ENCODE measurements around the gene B3GALT6.

- TF ChIP-seq ZNF433 (tag by site-specific recombination; IDR thresholded peaks at IDR 0.05; ENCODE audit: low read depth) (no peak), CTCF (tag by site-specific recombination; IDR thresholded peaks at IDR 0.05) (no peak), YY1 (tag by site-specific recombination; IDR thresholded peaks at IDR 0.05) (no peak), KLF16 (tag by site-specific recombination; IDR thresholded peaks at IDR 0.05) (no peak), ZNF114 (tag by site-specific recombination; IDR thresholded peaks at IDR 0.05) (no peak)
These were observed 10.0 kb upstream of the B3GALT6 start for GRCh38 chr1:1221887-1222574.
